ENCODE results near the gene PIM3. TPM values are rescaled to one million over a fixed set of nuclear protein-coding genes. Genes with fewer than 3 reads are reported as not detected.

Gene PIM3
- total and polyA plus RNA-seq, 2 of the 8 experiments (the other 6 are each of a cell fraction or from before 2014, with no cell fraction given) = 22.6 to 30.0 TPM

DNA sequence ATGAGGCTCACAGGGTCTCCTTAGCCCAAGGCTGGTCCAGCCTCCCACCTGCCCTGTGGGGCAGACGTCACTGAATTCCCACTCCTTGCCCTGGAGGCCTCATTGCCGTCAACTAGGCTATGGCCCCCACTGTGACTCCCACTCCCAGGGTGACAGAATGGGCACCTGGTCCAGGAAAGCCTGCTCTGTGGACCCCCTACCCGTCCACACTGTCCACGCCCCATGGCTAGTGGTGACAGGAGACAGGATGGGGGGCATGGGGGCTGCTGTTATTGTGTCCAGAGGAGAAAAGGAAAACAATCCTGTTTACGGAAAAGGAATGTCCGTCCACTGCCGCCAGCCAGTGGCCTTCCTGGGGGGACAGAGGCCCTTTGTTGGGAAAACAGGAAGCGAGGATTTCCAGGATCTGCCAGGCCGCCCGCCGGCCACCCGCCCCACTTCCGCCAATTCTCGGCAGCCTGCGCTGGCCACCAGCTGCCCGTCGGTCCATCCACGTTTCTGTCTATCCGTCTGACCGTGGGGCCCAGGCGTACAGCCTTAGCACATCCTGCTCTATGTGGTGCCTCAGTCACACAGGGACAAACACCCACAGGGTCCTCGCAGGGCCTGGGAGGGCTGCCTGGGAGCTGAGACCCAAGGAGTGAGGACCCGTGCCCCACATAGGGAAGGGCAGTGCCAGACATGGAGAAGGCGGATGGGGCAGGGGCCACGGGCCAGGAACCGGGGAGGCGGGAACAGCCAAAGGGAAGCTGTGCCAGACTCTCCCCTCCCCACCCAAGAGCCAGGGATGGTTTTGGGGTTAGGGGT lies 22.6 kb upstream of the PIM3 start (continued):
- TF ChIP-seq, protein P1, sequence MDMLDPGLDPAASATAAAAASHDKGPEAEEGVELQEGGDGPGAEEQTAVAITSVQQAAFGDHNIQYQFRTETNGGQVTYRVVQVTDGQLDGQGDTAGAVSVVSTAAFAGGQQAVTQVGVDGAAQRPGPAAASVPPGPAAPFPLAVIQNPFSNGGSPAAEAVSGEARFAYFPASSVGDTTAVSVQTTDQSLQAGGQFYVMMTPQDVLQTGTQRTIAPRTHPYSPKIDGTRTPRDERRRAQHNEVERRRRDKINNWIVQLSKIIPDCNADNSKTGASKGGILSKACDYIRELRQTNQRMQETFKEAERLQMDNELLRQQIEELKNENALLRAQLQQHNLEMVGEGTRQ (IDR thresholded peaks at IDR 0.05; ENCODE audit: low read length) = no peak
- TF ChIP-seq KDM1A (IDR thresholded peaks at IDR 0.05; ENCODE audit: borderline replicate concordance, low read length) = no peak
- TF ChIP-seq, protein P2, sequence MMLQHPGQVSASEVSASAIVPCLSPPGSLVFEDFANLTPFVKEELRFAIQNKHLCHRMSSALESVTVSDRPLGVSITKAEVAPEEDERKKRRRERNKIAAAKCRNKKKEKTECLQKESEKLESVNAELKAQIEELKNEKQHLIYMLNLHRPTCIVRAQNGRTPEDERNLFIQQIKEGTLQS (IDR thresholded peaks at IDR 0.05; ENCODE audit: insufficient read depth, low read depth, low read length) = no peak
- TF ChIP-seq KDM4A (IDR thresholded peaks at IDR 0.05; ENCODE audit: low read depth, low read length, severe bottlenecking) = no peak
- TF ChIP-seq PHF8 (conservative IDR thresholded peaks at IDR 0.05; ENCODE audit: low read depth, low read length) = no peak
- TF ChIP-seq EZH2 (IDR thresholded peaks at IDR 0.05; ENCODE audit: low read depth, low read length, severe bottlenecking) = no peak
- no peak for TF ChIP-seq CEBPB (IDR thresholded peaks at IDR 0.05; ENCODE audit: low read depth, low read length)

Measured in H1 (cell line).